ENCODE data around the gene TM9SF4.

The TM9SF4 gene

DNA sequence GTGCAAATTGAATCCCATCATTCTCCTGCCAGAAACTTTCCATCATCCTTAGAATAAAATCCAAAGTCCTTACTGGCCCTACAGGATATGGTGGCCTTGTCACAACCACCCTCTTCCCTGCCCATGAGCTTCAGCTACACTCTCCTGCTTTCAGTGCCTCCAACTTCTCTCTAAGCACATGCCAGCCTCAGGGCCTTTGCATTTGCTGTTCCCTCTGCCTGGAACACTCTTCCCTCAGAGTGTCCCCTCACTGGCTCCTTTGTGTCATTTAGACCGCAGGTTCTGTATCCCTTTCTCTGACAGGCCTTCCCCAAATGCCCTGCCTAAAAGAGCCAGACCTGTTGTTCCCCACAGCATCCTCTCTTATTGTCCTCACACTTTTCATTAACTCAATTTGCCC lies 39.2 kb upstream of the TM9SF4 start:
- Histone ChIP-seq H3K14ac (ENCODE audit: low read length in 2 of 2) (no peak overlapping the region), H2AK5ac (ENCODE audit: low read length, severe bottlenecking) (no peak overlapping the region), H3K18ac (ENCODE audit: low read depth in 1 of 2, low read length in 2 of 2) (no peak overlapping the region), H4K91ac (ENCODE audit: low read length) (no peak overlapping the region), H3K4me1 (ENCODE audit: control insufficient read depth, insufficient read depth, low read depth, low read length) (peaks cover 11% of the 10 kb centered on the region), H3K27me3 (ENCODE audit: control insufficient read depth in 1 of 2, insufficient read depth in 1 of 2, low read length in 2 of 2) (peaks cover 38 to 58% of the 10 kb centered on the region in 2 experiments), H3K79me1 (replicated peaks; ENCODE audit: low read length, poor library complexity, severe bottlenecking) (no peaks in the 10 kb centered on the region), H2BK12ac (ENCODE audit: low read length in 2 of 2) (no peak overlapping the region), H2BK15ac (ENCODE audit: low read depth, poor library complexity, severe bottlenecking) (no peak overlapping the region), H2BK5ac (ENCODE audit: low read depth, low read length, poor library complexity, severe bottlenecking) (no peak overlapping the region), H3K4me3 (ENCODE audit: insufficient read depth in 1 of 2, low read depth in 1 of 2, low read length in 2 of 2) (no peak overlapping the region), H2BK120ac (ENCODE audit: low read depth, low read length) (no peak overlapping the region), H3K9me3 (ENCODE audit: control insufficient read depth, low read length) (no peaks in the 10 kb centered on the region), H3K36me3 (ENCODE audit: control insufficient read depth in 1 of 2, insufficient read depth in 2 of 2, low read depth in 1 of 2, low read length in 2 of 2) (no peaks in the 10 kb centered on the region), H3K4ac (ENCODE audit: low read depth in 1 of 2, low read length in 2 of 2) (no peak overlapping the region), H3K23ac (ENCODE audit: low read length in 2 of 2) (no peak overlapping the region), H3K4me2 (ENCODE audit: low read length, poor library complexity, severe bottlenecking) (no peak overlapping the region), H3K9ac (ENCODE audit: low read length) (no peak overlapping the region), H3K27ac (ENCODE audit: low read length, poor library complexity, severe bottlenecking) (no peak overlapping the region), H2AFZ (ENCODE audit: low read depth, low read length) (no peak overlapping the region), H4K8ac (ENCODE audit: low read length) (no peak overlapping the region)
- no peak for DNase-seq
- WGBS, result 86% methylated on average over 1 of the region's 1 CpG

DNA sequence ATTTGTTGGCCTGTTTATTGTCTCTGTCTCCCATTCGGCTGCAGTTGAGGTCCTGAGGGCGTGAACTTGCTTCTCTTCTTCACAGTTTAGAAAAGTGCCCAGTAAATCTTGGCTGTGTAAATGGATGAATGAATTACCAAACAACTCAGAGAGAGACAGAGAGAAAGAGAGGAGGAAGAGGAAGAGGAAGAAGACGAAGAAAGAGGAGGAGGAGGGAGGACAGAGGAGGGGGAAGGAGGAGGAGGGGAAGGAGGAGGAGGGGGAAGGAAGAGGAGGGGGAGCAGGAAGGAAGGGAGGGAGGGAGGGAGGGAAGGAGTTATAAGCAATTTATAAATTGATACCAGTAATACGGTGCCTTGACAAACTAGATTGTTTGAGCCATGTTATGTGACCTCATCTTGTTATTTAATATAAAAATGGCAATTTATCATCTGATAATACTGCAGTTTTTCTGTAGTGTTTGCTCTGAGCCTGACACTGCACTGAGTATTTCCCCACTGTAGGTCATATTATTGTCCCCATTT lies 38.8 kb upstream of the TM9SF4 start:
- 51% methylated on average over 3 of the region's 4 CpGs for WGBS
- no peak for DNase-seq
- Histone ChIP-seq H2AK5ac (ENCODE audit: low read length, severe bottlenecking) (no peak overlapping the region), H3K79me1 (replicated peaks; ENCODE audit: low read length, poor library complexity, severe bottlenecking) (no peaks in the 10 kb centered on the region), H3K27me3 (ENCODE audit: control insufficient read depth in 1 of 2, insufficient read depth in 1 of 2, low read length in 2 of 2) (peaks cover 39 to 58% of the 10 kb centered on the region in 2 experiments), H2AFZ (ENCODE audit: low read depth, low read length) (no peak overlapping the region), H3K4me1 (ENCODE audit: control insufficient read depth, insufficient read depth, low read depth, low read length) (peaks cover 11% of the 10 kb centered on the region), H3K18ac (ENCODE audit: low read depth in 1 of 2, low read length in 2 of 2) (no peak overlapping the region), H3K27ac (ENCODE audit: low read length, poor library complexity, severe bottlenecking) (no peak overlapping the region), H3K36me3 (ENCODE audit: control insufficient read depth in 1 of 2, insufficient read depth in 2 of 2, low read depth in 1 of 2, low read length in 2 of 2) (no peaks in the 10 kb centered on the region), H2BK5ac (ENCODE audit: low read depth, low read length, poor library complexity, severe bottlenecking) (no peak overlapping the region), H3K9me3 (ENCODE audit: control insufficient read depth, low read length) (no peaks in the 10 kb centered on the region), H3K4me3 (ENCODE audit: insufficient read depth in 1 of 2, low read depth in 1 of 2, low read length in 2 of 2) (no peak overlapping the region), H3K4me2 (ENCODE audit: low read length, poor library complexity, severe bottlenecking) (no peak overlapping the region), H2BK12ac (ENCODE audit: low read length in 2 of 2) (peak overlapping the region in 1 of 2 experiments; percentile 17), H3K23ac (ENCODE audit: low read length in 2 of 2) (no peak overlapping the region), H3K9ac (ENCODE audit: low read length) (no peak overlapping the region), H3K14ac (ENCODE audit: low read length in 2 of 2) (peak overlapping the region in 1 of 2 experiments; percentile 5), H3K4ac (ENCODE audit: low read depth in 1 of 2, low read length in 2 of 2) (no peak overlapping the region), H2BK15ac (ENCODE audit: low read depth, poor library complexity, severe bottlenecking) (no peak overlapping the region), H2BK120ac (ENCODE audit: low read depth, low read length) (no peak overlapping the region), H4K91ac (ENCODE audit: low read length) (no peak overlapping the region), H4K8ac (ENCODE audit: low read length) (no peak overlapping the region)

DNA sequence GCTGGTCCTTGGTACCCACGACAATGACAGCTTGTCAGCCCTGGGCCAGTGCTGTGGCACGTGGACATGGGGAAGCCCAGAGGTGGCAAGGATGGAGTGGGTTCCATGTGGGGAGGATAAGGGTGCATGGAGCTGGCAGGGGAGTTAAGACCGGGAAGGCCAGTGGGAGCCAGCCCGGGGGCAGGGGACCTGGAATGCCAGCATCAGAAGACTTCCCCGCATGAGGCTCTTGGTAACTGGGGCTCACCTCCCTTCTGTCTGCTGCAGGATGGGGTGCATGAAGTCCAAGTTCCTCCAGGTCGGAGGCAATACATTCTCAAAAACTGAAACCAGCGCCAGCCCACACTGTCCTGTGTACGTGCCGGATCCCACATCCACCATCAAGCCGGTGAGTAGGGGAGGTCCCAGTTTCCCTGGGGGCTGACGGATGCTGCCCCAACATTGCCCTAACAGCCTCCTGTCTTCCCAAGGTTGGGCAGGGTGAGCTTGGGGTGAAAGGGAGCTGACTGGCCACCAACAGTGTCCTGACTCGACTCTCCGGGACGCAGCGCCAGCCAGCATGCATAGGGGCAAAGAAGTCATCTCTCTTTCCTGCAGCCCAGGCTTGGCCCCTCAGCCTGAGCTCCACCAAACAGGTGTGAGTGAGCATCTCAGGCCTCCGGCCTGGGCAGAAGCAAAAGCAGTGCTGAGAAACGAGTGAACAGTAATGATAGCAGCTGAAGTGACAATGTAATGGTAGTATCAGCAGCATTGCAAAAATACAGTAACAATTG lies 37.9 kb upstream of the TM9SF4 start:
- Histone ChIP-seq H2BK12ac (ENCODE audit: low read length in 2 of 2) (no peak overlapping the region), H4K8ac (ENCODE audit: low read length) (no peak overlapping the region), H3K27me3 (ENCODE audit: control insufficient read depth in 1 of 2, insufficient read depth in 1 of 2, low read length in 2 of 2) (peaks cover 47 to 64% of the 10 kb centered on the region in 2 experiments), H3K4ac (ENCODE audit: low read depth in 1 of 2, low read length in 2 of 2) (no peak overlapping the region), H4K91ac (ENCODE audit: low read length) (no peak overlapping the region), H2BK5ac (ENCODE audit: low read depth, low read length, poor library complexity, severe bottlenecking) (no peak overlapping the region), H3K9me3 (ENCODE audit: control insufficient read depth, low read length) (no peaks in the 10 kb centered on the region), H2AK5ac (ENCODE audit: low read length, severe bottlenecking) (no peak overlapping the region), H3K4me3 (ENCODE audit: insufficient read depth in 1 of 2, low read depth in 1 of 2, low read length in 2 of 2) (no peak overlapping the region), H3K4me1 (ENCODE audit: control insufficient read depth, insufficient read depth, low read depth, low read length) (peaks cover 11% of the 10 kb centered on the region), H3K4me2 (ENCODE audit: low read length, poor library complexity, severe bottlenecking) (no peak overlapping the region), H3K79me1 (replicated peaks; ENCODE audit: low read length, poor library complexity, severe bottlenecking) (no peaks in the 10 kb centered on the region), H3K18ac (ENCODE audit: low read depth in 1 of 2, low read length in 2 of 2) (no peak overlapping the region), H3K36me3 (ENCODE audit: control insufficient read depth in 1 of 2, insufficient read depth in 2 of 2, low read depth in 1 of 2, low read length in 2 of 2) (no peaks in the 10 kb centered on the region), H3K9ac (ENCODE audit: low read length) (no peak overlapping the region), H3K23ac (ENCODE audit: low read length in 2 of 2) (no peak overlapping the region), H2BK120ac (ENCODE audit: low read depth, low read length) (no peak overlapping the region), H3K27ac (ENCODE audit: low read length, poor library complexity, severe bottlenecking) (no peak overlapping the region), H3K14ac (ENCODE audit: low read length in 2 of 2) (peak overlapping the region in 1 of 2 experiments; percentile 5), H2AFZ (ENCODE audit: low read depth, low read length) (no peak overlapping the region), H2BK15ac (ENCODE audit: low read depth, poor library complexity, severe bottlenecking) (no peak overlapping the region)
- WGBS, result 87% methylated on average over 16 of the region's 17 CpGs
- DNase-seq, result no peak

DNA sequence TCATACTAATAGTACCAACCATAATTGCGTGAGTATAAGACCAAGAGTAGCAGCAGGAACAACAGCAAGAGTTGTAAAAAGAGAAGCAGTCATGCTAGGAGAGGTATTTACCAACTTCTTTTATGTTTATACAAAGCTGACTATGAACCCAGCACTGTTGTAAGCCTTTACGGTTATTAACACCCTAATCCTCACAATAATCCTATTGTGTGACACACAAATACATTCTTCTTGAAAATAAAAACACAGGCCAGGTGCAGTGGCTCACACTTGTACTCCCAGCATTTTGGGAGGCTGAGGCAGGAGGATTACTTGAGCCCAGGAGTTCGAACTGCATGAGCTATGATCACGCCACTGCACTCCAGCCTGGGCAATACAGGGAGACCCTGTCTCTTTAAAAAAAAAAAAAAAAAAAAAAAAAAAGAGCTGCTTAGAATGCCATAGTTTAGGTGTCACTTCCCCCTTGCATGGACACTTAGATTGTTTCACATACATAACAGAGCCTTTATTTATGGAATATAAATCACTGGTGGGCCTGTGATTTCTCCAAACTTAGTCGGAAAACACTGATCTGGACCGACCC lies 37.3 kb upstream of the TM9SF4 start:
- 71% methylated on average over 6 of the region's 6 CpGs for WGBS
- Histone ChIP-seq H3K4me1 (ENCODE audit: control insufficient read depth, insufficient read depth, low read depth, low read length) (peaks cover 11% of the 10 kb centered on the region), H3K36me3 (ENCODE audit: control insufficient read depth in 1 of 2, insufficient read depth in 2 of 2, low read depth in 1 of 2, low read length in 2 of 2) (no peaks in the 10 kb centered on the region), H2BK15ac (ENCODE audit: low read depth, poor library complexity, severe bottlenecking) (no peak overlapping the region), H2AFZ (ENCODE audit: low read depth, low read length) (no peak overlapping the region), H3K23ac (ENCODE audit: low read length in 2 of 2) (no peak overlapping the region), H2BK5ac (ENCODE audit: low read depth, low read length, poor library complexity, severe bottlenecking) (no peak overlapping the region), H3K9me3 (ENCODE audit: control insufficient read depth, low read length) (no peaks in the 10 kb centered on the region), H4K91ac (ENCODE audit: low read length) (no peak overlapping the region), H2BK12ac (ENCODE audit: low read length in 2 of 2) (no peak overlapping the region), H3K14ac (ENCODE audit: low read length in 2 of 2) (no peak overlapping the region), H3K4me2 (ENCODE audit: low read length, poor library complexity, severe bottlenecking) (no peak overlapping the region), H3K27ac (ENCODE audit: low read length, poor library complexity, severe bottlenecking) (no peak overlapping the region), H3K27me3 (ENCODE audit: control insufficient read depth in 1 of 2, insufficient read depth in 1 of 2, low read length in 2 of 2) (peaks cover 53 to 71% of the 10 kb centered on the region in 2 experiments), H3K18ac (ENCODE audit: low read depth in 1 of 2, low read length in 2 of 2) (no peak overlapping the region), H3K4ac (ENCODE audit: low read depth in 1 of 2, low read length in 2 of 2) (no peak overlapping the region), H2BK120ac (ENCODE audit: low read depth, low read length) (no peak overlapping the region), H3K79me1 (replicated peaks; ENCODE audit: low read length, poor library complexity, severe bottlenecking) (no peaks in the 10 kb centered on the region), H3K9ac (ENCODE audit: low read length) (no peak overlapping the region), H4K8ac (ENCODE audit: low read length) (no peak overlapping the region), H2AK5ac (ENCODE audit: low read length, severe bottlenecking) (no peak overlapping the region), H3K4me3 (ENCODE audit: insufficient read depth in 1 of 2, low read depth in 1 of 2, low read length in 2 of 2) (no peak overlapping the region)
- DNase-seq, result peak; percentile 16

All from mesenchymal stem cell (in vitro differentiated cells and primary cell).